ENCODE results near the gene DOK6.
A peak's percentile ranks its signal among the peaks of the same experiment; 100 is the strongest.
"Not testable (repeated sequence)": the region's sequence is repeated elsewhere in the genome, so short reads cannot be mapped to it uniquely, and the experiment has no call there.

DOK6 gene

DNA sequence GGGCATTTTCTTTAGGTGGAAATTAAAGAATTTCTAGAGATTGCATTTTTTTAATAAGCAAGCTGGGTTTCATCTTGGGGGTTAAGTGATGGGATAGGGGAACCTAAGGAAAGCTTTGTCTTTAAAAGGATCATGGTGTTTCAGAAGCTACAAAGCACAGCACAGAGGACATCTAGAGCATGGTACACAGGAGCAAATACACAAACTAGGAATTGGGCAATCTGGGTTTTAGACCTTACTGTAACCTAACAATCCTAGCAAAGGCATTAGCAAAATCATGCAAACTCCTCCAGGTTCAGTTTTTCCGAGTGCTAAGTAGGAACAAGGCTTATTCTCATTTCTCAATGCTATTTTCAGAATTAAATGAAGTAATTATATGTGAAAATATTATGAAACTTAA, 412.9 kb downstream of the DOK6 start:
- no peak for DNase-seq (ENCODE audit: low read depth)

- DNase-seq (ENCODE audit: low read depth) = no peak
Measured at GRCh38 chr18:69814861-69815385, 414.2 kb downstream of the DOK6 start.

DNA sequence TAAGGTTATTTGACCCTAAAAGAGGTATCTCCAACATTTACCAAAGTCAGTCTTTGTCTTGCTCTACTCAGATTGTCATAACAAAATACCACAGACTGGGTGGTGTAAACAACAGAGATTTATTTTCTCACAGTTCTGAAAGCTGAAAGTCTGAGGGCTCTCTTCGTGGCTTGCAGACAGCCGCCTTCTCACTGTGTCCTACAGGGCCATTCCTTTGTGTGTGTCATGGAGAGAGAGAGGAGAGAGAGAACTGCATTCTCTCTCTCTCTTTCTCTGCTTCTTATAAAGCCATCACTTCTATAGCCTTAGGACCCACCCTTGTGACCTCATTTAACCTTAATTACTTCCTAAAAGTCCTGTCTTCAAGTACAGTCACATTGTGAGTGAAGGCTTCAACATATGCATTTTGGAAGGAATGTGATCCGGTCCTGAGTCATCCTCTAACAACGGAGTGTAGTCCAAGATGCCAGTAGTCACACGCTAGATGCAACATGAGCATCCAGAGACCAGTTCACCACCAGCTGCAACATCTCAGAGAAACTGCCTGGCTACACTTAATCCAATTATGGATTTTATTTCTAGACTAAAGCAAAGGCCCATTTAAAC, 416.8 kb downstream of the DOK6 start:
- DNase-seq (ENCODE audit: low read depth) = peak; percentile 87

DNA sequence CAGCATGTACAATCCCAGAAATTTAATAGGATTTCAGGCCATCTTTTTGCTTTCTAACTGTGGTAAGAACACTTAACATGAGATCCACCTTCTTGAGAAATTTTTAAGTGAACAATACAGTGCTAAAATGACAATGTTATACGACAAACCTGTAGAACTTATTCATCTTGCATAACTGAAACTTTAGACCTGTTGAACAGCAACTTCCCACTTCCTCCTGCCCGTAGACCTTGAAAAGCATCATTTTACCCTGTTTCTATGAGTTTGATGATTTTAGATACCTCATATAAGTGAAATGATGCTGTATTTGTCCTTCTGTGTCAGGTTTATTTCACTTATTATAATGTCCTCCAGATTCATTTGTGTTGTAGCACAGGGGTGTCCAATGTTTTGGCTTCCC, 418.8 kb downstream of the DOK6 start:
- no peak for DNase-seq (ENCODE audit: low read depth)

DNA sequence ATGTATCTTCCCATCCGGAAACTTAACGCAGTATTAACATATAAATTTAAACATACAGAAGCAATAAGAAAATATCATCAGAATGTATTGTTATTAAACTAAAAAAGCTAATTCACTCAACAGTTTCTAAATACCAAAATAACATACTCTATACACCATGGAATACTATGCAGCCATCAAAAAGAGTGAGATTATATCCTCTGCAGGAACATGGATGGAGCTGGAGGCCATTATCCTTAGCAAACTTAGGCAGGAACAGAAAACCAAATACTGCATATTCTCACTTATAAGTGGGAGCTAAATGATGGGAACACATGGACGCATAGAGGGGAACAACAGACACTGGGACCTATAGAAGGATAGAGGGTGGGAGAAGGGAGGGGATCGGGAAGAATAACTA, 419.9 kb downstream of the DOK6 start:
- no peak for DNase-seq (ENCODE audit: low read depth)

DNA sequence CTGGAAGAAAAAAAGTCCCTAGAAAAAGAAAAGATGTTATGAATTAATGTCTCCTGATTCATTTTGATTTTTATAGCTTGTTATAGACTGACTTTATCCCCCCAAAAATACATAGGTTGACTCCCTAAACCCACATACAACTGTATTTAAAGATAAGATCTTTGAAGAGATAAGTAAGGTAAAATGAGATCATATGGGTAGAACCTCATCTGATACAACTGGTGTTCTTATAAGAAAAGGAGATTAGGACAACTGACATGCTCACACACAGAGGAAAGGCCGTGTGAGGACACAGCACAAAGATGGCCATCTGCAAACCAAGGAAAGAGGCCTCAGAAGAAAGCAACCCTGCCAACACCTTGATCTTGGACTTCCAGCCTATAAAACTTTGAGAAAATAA, 429.5 kb downstream of the DOK6 start:
- no peak for DNase-seq (ENCODE audit: low read depth)

GRCh38 chr18:69834980-69835379, 434.3 kb downstream of the DOK6 start:
- not testable (repeated sequence) for DNase-seq (ENCODE audit: low read depth)

GRCh38 chr18:69838003-69838402, 437.3 kb downstream of the DOK6 start:
- DNase-seq (ENCODE audit: low read depth) = no peak

DNA sequence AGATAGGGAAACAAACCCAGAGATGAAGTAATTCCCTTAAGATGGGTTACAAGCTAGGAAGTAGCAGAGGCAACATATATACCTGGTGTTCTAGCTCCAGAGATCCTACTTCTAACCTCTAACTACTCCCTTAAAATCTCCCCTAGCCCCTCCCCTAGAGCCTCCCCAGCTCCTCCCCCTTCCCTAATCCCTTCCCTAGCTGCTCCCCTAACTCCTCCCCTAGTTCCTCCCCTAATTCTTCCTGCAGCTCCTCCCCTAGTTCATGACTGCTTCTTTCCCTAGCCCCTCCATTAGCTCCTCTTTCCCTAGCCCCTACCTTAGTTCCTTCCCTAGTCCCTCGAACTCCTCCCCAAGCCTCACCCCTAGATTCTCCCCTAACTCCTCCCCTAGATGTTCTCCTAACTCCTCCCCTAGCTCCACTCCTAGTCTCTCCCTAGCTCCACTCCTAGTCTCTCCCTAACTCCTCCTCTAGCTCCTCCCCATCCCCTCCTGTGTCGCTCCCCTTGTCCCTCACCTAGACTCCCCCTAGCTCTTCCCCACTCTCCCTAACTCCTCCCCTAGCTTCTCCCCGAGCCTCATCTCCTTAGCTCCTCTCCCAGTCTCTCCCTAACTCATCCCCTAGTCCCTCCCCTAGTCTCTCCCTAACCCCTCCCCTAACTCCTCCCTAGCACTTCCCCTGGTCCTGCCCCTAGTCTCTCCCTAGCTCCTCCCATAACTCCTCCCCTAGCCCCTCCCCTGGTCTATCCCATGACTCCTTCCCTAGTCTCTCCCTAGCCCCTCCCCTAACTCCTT, 438.1 kb downstream of the DOK6 start:
- DNase-seq (ENCODE audit: low read depth) = peak; percentile 52

- DNase-seq (ENCODE audit: low read depth) = no peak
Measured at GRCh38 chr18:69839497-69839896, 438.8 kb downstream of the DOK6 start.

GRCh38 chr18:69840001-69840400, 439.3 kb downstream of the DOK6 start:
- no peak for DNase-seq (ENCODE audit: low read depth)

DNA sequence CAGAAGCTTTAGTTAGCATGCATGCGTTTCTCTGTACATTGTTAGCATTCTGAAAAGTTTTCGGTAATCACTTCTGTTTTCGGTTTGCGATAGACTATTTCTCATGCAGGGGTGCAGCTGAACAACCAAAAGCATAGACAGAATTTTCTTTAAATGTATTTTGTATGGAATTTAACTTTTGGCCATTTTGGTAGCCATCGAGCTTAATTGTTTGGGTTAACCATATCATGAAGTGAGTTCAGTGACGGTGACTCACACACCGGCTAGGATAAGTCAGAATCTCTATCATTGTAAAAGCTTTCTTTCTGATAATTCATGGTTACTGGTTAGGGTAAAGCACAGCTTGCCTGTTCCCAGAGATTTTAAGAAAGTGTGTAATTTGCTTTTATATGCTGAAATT, 439.8 kb downstream of the DOK6 start:
- peak; percentile 40 for DNase-seq (ENCODE audit: low read depth)

DNA sequence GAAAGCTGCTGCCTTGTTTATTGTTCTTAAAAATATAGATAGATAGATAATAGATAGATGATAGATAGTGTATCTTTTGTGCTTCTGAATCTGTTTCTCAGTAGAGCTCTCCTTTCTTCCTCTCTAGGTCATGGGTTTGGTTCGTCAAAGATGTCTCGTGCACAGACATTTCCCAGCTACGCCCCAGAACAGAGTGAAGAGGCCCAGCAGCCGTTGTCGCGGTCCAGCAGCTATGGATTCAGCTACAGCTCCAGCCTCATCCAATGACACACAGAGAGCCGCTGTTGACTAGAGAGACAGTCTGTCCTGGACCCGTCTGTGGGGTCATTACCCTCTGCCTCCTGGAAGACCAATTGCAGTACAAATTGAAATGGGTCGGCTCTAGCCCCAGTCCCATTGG, 440.4 kb downstream of the DOK6 start:
- DNase-seq (ENCODE audit: low read depth) = no peak

GRCh38 chr18:69843015-69843414, 442.3 kb downstream of the DOK6 start:
- no peak for DNase-seq (ENCODE audit: low read depth)

- no peak for DNase-seq (ENCODE audit: low read depth)
Measured at GRCh38 chr18:69844656-69845055, 444.0 kb downstream of the DOK6 start.

GRCh38 chr18:69845593-69846506, 445.2 kb downstream of the DOK6 start:
- no peak for DNase-seq (ENCODE audit: low read depth)

GRCh38 chr18:69853051-69853450, 452.4 kb downstream of the DOK6 start:
- no peak for DNase-seq (ENCODE audit: low read depth)

DNA sequence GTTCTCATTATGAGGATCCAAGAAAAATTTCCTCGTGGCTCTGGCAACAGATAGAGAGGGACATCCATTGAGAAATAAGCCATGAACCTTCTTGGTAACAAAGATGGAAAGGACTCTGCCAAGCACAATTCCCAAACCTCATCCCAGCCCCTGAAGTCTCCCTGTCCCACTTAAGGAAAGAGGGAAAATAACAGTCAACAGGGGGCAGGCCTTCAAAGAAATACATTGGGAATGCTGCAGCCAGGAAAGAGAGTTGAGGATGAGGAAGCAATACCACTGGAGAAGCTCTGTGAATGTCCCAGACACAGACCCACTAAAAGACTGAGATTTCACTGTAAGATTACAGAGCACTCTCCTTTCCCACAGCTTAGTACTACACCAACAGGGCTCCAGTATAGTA, 453.8 kb downstream of the DOK6 start:
- no peak for DNase-seq (ENCODE audit: low read depth)

GRCh38 chr18:69858897-69859296, 458.2 kb downstream of the DOK6 start:
- no peak for DNase-seq (ENCODE audit: low read depth)

DNA sequence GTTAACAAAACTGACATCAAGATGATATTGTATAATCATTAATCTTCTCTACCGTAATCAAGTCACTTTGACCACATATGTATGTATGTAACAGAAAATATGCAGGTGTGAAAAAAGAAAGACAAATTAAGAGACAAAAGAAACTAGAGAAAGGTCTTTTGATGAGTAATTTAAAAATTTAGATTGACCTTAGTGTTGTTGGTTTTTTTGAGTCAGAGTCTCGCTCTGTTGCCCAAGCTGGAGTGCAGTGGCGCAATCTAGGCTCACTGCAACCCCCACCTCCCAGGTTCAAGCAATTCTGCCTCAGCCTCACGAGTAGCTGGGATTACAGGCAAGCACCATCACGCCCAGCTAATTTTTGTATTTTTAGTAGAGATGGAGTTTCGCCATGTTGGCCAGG, 464.1 kb downstream of the DOK6 start:
- DNase-seq (ENCODE audit: low read depth) = not testable (repeated sequence)

DNA sequence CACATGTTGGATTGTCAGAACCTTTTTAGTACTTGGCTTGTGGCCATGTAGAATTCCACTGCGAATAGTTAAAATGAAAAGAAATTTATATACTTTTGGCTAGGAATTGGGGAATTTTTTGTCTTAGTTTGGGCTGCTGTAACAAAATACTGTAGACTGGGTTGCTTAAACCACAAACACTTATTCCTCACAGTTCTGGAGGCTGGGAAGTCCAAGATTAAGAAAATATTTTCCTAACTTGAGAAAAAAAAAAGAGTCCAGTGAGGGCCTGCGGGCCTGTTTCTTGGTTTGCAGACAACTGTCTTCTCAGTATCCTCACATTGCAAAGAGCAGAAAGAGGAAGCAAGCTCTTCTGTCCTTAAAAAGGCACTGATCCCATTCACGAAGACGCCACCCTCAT, 465.1 kb downstream of the DOK6 start:
- DNase-seq (ENCODE audit: low read depth) = no peak

DNA sequence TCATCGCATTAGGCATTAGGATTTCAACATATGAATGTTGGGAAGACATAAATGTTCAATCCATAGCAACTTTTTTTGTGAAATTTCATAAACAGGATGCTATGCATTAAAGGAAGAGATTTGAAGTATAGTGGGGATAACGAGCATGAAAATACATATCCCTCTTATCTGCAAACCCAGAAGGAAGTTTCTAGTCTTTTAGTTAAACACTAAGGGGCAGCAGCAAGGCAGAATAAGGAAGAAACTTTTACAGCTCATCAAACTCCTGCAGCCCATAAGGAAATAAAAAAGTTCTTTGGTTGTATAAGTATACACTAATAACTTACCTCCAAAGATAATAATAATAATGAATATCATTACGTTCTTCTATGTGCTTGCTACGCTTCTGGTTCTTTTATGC, 465.5 kb downstream of the DOK6 start:
- no peak for DNase-seq (ENCODE audit: low read depth)

GRCh38 chr18:69870736-69871135, 470.0 kb downstream of the DOK6 start:
- DNase-seq (ENCODE audit: low read depth) = no peak

Measured in ELR (cell line).